Transverse colon (tissue), 3 donors: ENCODE results near the gene SMG6.

Experiments
- CTCF ChIP-seq, 5 experiments: fragments of 200-600 bp in 3 of 5; fragments of 450-650 bp in 2 of 5; sonication (generic) in 3 of 5; IDR thresholded peaks; 1 replicate in 2 of 5; 2 replicates in 3 of 5; pipeline ENCODE4 v1.5.1; 2016 to 2017; ENCODE audit warnings: antibody characterized with exemption in 5 of 5, inconsistent platforms in 3 of 5, mild to moderate bottlenecking in 2 of 5, moderate library complexity in 1 of 5
- EP300 ChIP-seq: sonication (generic); formaldehyde crosslinking; IDR thresholded peaks from one replicate; pipeline ENCODE4 v1.6.1; 2017; ENCODE audit warnings: antibody characterized with exemption, low read depth
- POLR2A ChIP-seq: fragments of 450-650 bp; IDR thresholded peaks from one replicate; pipeline ENCODE4 v1.6.1; 2016; ENCODE audit warnings: antibody characterized with exemption, mild to moderate bottlenecking, moderate library complexity

DNA sequence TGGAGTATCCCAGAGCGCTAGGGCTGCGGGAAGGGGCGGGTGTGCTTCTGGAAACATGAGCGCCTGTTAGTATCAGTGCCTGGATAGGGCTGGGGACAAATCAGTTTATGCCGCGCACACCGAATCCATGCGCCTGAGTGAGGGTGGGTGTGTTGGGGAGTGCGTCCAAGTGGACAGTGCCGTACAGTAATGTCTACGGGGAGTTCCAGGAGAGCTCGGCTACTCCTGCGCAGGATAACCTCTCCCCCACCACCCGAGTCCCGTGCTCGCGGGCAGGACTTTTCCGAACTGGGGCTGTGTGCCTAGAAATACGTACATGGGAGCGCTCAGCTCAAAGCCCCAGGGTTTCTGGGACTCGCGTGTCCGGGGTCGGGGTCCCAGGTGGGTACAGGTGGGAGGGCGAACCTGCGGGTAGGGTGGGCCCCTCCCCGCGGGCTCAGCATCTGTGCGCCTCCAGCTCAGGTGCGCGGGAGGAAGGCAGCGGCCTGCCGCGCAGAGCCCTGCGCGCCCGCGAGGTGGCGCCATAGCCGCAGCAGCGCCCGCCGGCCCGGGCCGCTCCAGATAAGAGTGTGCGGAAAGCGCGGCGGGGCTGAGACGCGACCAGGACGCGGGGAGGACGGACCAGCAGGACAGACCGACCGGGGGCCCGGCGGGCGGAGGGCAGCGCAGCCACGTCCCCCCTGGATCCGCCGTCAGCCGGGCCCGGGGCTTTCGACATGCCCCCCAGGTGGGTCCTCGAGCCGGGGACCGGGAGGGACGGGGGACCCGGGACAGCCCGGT, 248.9 kb downstream of the SMG6 start, which contains the start of gene HIC1:
- TF ChIP-seq CTCF (IDR thresholded peaks at IDR 0.05) = peak; percentile 60 to 99 (median 93)
- TF ChIP-seq EP300 = no peak
- TF ChIP-seq POLR2A = peak; percentile 74
